Stimulated activated naive B cell treated with anti-CD40 and anti-IgM and Interleukin-4, amounts not matched to agents 10 μg/mL and 1 μg/mL and 100 μg/mL, for 72 hours (primary cell): Measurements from ENCODE around the gene ASTL.

Experiments used
- ATAC-seq, 2 donors: fragments of 150-1000 bp; cut with Tn5 transposase; replicated peaks; 2 replicates each; pipeline ENCODE4 v1.10.0; 2021; ENCODE audit warnings: moderate library complexity in 1 of 2
- DNase-seq: peaks from one replicate; pipeline ENCODE4 v3.0.0; 2021
- H3K27ac Mint-ChIP-seq: one replicate; pipeline ENCODE4 v1.8.0; 2022; ENCODE audit warnings: mild to moderate bottlenecking, mixed read lengths
- H3K27me3 Mint-ChIP-seq, 2 donors: one replicate each; pipeline ENCODE4 v1.8.0; 2022; ENCODE audit warnings: mixed read lengths in 2 of 2
- H3K36me3 Mint-ChIP-seq, 2 donors: one replicate each; pipeline ENCODE4 v1.8.0; 2022; ENCODE audit warnings: mixed read lengths in 2 of 2, mild to moderate bottlenecking in 1 of 2
- H3K4me1 Mint-ChIP-seq, 2 donors: one replicate each; pipeline ENCODE4 v1.8.0; 2022; ENCODE audit warnings: mixed read lengths in 2 of 2, mild to moderate bottlenecking in 1 of 2
- H3K4me3 Mint-ChIP-seq, 2 donors: one replicate each; pipeline ENCODE4 v1.8.0; 2022; ENCODE audit warnings: mild to moderate bottlenecking in 2 of 2, mixed read lengths in 2 of 2, moderate library complexity in 1 of 2
- H3K9me3 Mint-ChIP-seq, 2 donors: one replicate each; pipeline ENCODE4 v1.8.0; 2022; ENCODE audit warnings: mixed read lengths in 2 of 2, mild to moderate bottlenecking in 1 of 2

The ASTL gene

DNA sequence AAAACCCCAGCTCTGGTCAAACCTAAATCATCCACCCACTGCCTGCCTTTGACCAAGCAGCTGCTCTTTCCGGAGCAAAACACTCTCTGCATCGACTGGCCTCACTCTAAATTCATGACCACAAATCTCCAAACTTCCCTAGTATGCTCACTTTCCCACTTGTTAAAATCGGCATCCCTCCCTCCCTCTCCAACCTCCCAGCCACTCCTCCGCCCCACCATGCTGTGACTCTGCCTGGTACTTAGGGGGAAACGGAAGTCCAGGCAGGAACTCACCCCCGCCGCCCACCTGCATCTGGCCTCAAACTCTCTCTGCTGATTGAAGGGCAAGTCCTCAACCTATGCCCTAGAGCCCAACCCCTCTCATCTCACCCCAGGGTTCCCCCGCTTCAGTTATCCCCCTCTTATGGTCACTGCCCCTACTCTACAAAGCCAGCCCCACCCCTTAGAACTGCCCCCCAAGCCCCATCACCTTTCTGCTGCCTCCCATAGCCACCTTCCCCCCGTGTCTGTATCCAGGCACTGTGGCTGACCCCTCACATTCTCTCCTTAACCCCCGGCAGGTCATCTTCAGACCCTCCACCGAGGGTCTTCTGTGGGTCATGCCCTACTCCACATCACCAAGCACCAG lies 18.1 kb downstream of the ASTL start:
- no peak overlapping the region for H3K4me3 Mint-ChIP-seq
- ATAC-seq (peak in 1 of 2 donors; percentile 25), DNase-seq (no peak)
- H3K27me3 Mint-ChIP-seq = peaks cover 42 to 58% of the 10 kb centered on the region in 2 donors
- H3K9me3 Mint-ChIP-seq = peaks cover 3% of the 10 kb centered on the region in 2 donors
- H3K27ac Mint-ChIP-seq = no peak overlapping the region
- H3K36me3 Mint-ChIP-seq = peaks cover 9 to 10% of the 10 kb centered on the region in 2 donors
- peaks cover 28 to 44% of the 10 kb centered on the region in 2 donors for H3K4me1 Mint-ChIP-seq

DNA sequence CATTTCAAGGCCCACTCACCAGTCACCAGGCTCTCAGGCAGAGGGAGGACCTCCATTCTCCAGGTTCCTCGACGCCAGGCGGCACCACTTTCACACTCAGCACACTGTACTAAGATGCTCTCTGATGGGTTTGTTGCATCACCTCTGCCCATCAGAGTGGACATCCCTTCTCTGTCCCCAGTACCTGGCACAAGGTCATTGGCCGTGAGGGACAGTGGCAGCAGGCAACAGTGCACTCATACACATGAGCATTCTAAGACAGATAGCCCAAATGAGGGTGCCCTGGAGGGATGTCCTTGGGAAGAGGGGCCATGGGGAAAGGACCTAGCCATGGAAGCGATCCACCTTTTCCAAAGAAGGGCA lies 18.9 kb downstream of the ASTL start:
- H3K4me3 Mint-ChIP-seq = no peak overlapping the region
- no peak for DNase-seq
- peaks cover 28 to 44% of the 10 kb centered on the region in 2 donors for H3K4me1 Mint-ChIP-seq
- H3K36me3 Mint-ChIP-seq = peaks cover 3 to 4% of the 10 kb centered on the region in 2 donors
- no peak overlapping the region for H3K27ac Mint-ChIP-seq
- peaks cover 38 to 60% of the 10 kb centered on the region in 2 donors for H3K27me3 Mint-ChIP-seq
- H3K9me3 Mint-ChIP-seq = peaks cover 3% of the 10 kb centered on the region in 2 donors
- ATAC-seq = no peak

DNA sequence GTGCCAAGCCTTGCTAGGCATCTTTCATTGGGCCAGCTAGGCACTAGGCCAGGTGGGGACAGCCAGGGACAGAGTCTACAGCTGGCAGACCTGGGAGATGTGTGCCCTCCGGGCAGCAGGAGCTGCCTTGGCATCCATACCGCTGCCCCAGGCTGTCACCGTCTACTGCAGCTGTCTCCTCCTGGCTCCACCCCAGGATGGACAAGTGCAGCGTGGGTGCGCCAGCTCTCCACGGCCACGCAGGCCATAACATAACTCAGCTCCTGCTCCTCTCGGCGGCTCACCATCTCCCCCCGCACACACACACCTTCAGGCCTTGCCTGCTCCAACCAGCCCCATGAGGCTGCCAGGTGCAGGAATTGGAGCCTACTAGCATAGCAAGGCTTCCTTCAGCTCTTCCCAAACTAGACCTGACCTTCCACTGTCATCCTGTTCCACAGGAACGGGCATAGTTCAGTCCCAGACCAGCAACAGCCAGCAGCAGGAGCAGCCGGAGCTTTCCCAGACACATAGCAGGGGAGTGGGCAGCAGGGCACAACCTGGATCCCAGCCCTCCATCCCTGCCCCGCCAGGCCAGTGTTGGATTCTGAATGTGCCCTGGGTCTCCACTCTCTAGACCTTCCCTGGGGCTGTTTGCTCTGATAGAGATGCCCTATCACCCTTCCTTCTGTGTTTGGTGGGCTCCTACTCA lies 19.5 kb downstream of the ASTL start:
- ATAC-seq (no peak), DNase-seq (no peak)
- Mint-ChIP-seq H3K9me3 (peaks cover 3% of the 10 kb centered on the region in 2 donors), H3K4me3 (no peak overlapping the region), H3K36me3 (peaks cover 3 to 4% of the 10 kb centered on the region in 2 donors), H3K27me3 (peaks cover 38 to 60% of the 10 kb centered on the region in 2 donors), H3K27ac (no peak overlapping the region), H3K4me1 (peaks cover 28 to 44% of the 10 kb centered on the region in 2 donors)

DNA sequence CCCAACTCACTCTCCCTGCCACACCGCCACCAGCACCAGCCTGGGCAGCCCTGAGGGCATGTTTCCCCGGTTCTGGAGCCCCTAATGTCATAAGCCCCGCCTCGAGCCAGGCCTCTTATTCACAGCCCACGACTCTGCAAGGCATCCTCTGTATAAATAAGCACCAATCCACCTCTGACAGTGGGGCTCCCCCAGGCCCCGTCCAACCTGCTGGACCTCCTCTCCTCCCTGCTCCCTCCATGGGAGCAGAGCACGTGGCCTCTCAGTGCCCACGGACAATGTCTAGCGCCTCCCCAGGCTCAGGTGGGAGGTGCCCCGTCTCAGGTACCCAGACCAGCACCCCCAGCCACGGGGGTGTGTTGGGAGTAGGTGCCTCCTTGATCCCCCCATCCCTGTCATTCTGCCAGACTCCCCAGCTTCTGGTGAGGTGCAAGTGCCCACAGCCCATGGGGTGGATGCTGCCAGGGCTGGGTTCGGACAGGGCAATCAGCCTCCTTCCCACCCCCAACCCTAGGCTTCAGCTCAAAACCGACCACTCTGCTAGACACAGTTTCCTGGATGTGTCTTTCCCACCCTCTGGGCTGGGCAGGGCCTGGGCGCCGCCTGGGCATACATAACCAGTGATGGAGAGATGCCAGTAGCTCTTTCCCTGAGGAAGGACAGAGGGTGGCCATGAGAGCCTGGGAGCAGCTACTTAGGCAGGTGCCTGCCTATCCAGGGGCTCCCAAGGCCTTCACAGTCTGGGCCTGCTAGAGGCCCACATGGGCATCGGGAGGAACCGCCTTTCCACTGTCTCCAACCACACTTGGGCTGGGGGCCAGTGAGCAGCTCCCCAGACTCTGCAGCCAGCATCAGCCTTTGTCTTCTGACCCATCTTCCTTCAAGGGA lies 20.4 kb downstream of the ASTL start:
- Mint-ChIP-seq H3K4me1 (peaks cover 28 to 44% of the 10 kb centered on the region in 2 donors), H3K27me3 (peaks cover 38 to 60% of the 10 kb centered on the region in 2 donors), H3K36me3 (peaks cover 3 to 4% of the 10 kb centered on the region in 2 donors), H3K4me3 (peak overlapping the region; percentile 75 to 79), H3K27ac (no peak overlapping the region), H3K9me3 (peaks cover 3% of the 10 kb centered on the region in 2 donors)
- ATAC-seq = no peak
- DNase-seq = no peak

DNA sequence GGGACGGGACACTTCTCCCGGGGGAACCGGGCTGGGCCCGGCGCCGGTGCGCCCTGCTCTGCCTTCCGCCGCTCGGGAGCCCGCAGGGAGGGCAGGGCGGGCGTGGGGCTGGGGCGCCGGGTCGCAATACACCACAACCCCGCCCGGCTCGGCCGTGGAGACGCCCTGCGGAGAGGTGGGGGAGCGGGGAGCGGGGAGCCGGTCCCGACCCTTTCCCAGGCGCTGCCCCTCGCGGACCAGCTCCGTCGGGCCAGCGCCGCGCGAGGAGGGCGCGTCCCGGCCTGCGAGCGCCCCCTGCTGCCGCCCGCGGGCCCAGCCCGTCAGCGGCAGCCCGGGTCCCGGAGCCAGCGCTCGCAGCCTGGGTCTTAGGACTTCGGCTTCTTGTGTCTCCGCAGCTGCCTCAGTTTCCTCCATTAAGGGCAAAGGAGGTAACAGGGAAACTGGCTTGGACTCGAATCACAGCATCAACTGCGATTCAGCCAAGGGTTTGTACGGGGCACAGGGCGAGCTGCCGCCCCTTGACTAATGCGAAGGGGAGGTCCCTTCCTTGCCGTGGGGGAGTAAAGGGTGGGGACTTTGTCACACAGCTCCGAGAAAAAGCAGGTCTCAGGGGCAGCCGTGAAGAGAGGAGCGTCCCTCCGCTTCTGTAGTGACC lies 21.3 kb downstream of the ASTL start:
- DNase-seq (peak; percentile 55), ATAC-seq (peak; percentile 88)
- Mint-ChIP-seq H3K27ac (no peak overlapping the region), H3K4me3 (peak overlapping the region; percentile 75 to 79), H3K27me3 (peaks cover 38 to 60% of the 10 kb centered on the region in 2 donors), H3K36me3 (peaks cover 3 to 4% of the 10 kb centered on the region in 2 donors), H3K9me3 (peaks cover 3% of the 10 kb centered on the region in 2 donors), H3K4me1 (peaks cover 28 to 44% of the 10 kb centered on the region in 2 donors)

DNA sequence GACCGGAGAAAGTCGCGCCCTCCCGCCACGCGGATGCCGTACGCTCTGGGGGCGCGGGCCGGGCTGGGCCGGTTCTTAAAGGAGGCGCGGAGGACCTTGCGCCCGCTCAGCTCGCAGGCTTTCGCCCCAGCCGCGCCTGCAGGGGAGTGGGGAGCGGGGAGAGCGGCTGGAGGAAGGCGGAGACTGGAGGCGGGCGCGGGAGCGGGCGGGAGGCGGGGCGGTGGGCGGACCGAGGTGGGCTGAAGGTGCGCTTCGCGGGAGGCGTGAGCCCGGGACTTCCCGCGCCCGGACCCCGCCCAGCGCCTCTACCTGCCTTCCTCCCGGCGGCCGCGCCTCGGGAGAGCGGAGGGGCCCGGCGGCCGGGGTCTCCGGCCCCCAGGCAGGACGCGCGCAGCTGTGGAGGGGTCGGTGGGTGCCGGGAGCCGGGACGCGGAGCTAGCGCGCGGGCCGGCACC lies 21.9 kb downstream of the ASTL start, which contains the start of gene ADRA2B:
Gene ADRA2B (minus strand): TSS at position 148 of the 455 bp plus-strand sequence. CDS start 422 bp downstream, outside the sequence.
- peak; percentile 59 to 64 for ATAC-seq
- Mint-ChIP-seq H3K4me3 (peak within 1 kb of the TSS; percentile 85 to 89), H3K4me1 (peaks cover 26 to 43% of the 10 kb centered on the region in 2 donors)

DNA sequence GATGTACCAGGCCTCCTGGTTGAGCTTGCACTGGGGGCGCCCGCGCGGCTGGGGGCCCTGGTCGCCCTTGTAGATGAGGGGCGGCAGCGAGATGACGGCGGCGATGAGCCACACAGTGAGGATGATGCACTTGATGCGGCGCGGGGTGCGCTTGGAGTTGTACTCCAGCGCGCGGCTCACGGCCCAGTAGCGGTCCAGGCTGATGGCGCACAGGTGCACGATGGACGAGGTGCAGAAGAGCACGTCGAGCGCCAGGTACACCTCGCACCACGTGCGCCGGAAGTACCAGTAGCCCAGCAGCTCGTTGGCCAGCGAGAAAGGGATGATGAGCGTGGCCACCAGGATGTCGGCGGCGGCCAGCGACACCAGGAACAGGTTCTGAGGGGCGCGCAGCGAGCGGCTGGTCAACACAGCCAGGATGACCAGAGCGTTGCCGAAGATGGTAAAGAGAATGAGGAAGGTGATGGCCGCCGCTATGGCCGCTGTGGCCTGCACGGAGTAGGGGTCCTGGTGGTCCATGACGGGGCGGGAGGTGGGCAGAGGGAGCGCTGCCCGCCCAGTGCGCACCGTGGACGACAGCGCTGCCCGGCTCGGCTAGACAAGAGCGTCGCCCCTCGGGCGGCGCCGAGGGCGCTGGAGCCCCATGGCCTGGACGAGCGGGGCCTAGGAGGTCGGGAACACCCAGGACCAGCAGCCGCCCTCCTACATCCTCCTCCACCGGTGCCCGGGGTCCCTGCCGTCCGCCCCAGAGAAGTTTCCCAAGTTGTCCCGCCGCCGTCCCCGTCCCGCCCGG lies 22.5 kb downstream of the ASTL start:
- Mint-ChIP-seq H3K9me3 (peaks cover 3% of the 10 kb centered on the region in 2 donors), H3K4me3 (peak overlapping the region; percentile 85 to 89), H3K4me1 (peaks cover 21 to 37% of the 10 kb centered on the region in 2 donors), H3K27me3 (peaks cover 26 to 49% of the 10 kb centered on the region in 2 donors), H3K27ac (peak overlapping the region; percentile 9), H3K36me3 (peaks cover 3 to 4% of the 10 kb centered on the region in 2 donors)
- ATAC-seq (peak in 1 of 2 donors; percentile 3), DNase-seq (no peak)

More for the DNA sequence above, 21.9 kb downstream of the ASTL start, which contains the start of gene ADRA2B:
- Mint-ChIP-seq H3K27ac (peak within 1 kb of the TSS; percentile 9), H3K27me3 (peaks cover 32 to 55% of the 10 kb centered on the region in 2 donors), H3K36me3 (peaks cover 3 to 4% of the 10 kb centered on the region in 2 donors), H3K9me3 (peaks cover 3% of the 10 kb centered on the region in 2 donors)
- no peak for DNase-seq

DNA sequence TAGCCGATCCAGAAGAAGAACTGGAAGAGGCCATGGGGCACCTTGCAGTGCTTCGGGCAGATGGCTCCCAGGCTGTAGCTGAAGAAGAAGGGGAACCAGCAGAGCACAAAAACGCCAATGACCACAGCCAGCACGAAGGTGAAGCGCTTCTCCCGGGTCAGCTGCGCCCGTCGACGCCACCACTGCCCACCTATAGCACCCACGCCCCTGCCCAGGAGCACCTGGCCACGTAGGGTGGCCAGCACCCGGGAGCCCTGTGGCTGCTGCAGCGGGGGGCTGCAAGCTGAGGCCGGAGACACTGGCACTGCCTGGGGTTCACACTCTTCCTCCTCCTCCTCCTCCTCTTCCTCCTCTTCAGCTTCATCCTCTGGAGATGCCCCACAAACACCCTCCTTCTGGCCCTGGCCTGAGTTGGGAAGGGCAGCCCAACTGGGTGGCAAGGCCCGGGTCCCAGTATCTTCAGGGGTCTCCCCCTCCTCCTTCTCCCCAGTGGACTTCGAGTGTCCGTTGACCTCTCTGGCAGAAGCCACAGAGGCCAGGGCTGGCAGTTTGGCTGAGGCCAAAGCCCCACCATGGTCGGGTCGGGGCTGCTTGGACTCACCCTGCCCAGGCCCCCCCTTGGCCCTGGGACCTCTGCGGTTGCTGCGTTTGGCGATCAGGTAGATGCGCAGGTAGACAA lies 23.3 kb downstream of the ASTL start:
- no peak overlapping the region for H3K27ac Mint-ChIP-seq
- no peak for DNase-seq
- H3K27me3 Mint-ChIP-seq = peaks cover 20 to 41% of the 10 kb centered on the region in 2 donors
- peak overlapping the region in 1 of 2 donors; percentile 85 for H3K4me3 Mint-ChIP-seq
- peaks cover 3 to 4% of the 10 kb centered on the region in 2 donors for H3K36me3 Mint-ChIP-seq
- H3K4me1 Mint-ChIP-seq = peaks cover 15 to 29% of the 10 kb centered on the region in 2 donors
- peaks cover 3% of the 10 kb centered on the region in 2 donors for H3K9me3 Mint-ChIP-seq
- no peak for ATAC-seq

DNA sequence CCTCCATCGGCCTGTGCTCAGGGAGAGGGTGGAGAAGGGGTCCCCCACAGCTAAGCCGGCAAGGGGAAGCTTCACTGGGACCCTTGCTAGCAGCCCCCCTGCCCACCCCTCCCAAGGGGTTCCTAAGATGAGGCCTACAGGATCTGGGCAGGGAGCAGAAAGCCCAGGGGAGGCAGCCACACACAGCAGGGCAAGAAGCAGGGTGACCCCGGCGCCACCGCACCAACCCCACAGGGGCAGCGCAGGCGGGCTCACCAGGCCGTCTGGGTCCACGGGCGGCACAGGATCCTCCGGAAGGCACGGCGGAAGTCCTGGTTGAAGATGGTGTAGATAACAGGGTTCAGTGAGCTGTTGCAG lies 23.8 kb downstream of the ASTL start:
- Mint-ChIP-seq H3K9me3 (peaks cover 3% of the 10 kb centered on the region in 2 donors), H3K27me3 (peaks cover 17 to 35% of the 10 kb centered on the region in 2 donors), H3K4me3 (no peak overlapping the region), H3K36me3 (peaks cover 3 to 4% of the 10 kb centered on the region in 2 donors), H3K27ac (no peak overlapping the region), H3K4me1 (peaks cover 11 to 25% of the 10 kb centered on the region in 2 donors)
- no peak for ATAC-seq
- no peak for DNase-seq

DNA sequence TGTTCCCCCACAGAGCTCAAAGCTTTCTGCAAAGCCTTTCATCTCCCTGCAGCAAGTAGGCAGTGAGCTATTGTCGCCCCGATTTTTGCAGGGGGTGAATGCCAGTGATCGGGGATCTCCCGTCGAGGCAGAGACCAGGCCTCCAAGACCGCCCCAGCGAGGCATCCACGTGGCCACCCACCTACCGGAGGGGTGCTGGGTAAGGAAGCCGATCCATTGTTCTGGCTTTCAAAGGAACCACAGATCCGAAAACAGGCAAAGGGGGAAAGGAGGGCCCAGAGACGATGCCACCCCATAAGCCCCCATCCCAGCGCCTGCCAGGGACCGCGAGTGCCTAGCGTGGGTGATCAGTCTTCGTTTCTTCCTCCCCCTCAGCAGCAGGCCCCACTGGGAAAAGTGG lies 24.4 kb downstream of the ASTL start:
- peaks cover 3% of the 10 kb centered on the region in 2 donors for H3K9me3 Mint-ChIP-seq
- peaks cover 13 to 30% of the 10 kb centered on the region in 2 donors for H3K27me3 Mint-ChIP-seq
- H3K4me1 Mint-ChIP-seq = peaks cover 9 to 25% of the 10 kb centered on the region in 2 donors
- H3K36me3 Mint-ChIP-seq = peaks cover 3 to 4% of the 10 kb centered on the region in 2 donors
- DNase-seq = no peak
- no peak overlapping the region for H3K27ac Mint-ChIP-seq
- ATAC-seq = no peak
- H3K4me3 Mint-ChIP-seq = no peak overlapping the region

DNA sequence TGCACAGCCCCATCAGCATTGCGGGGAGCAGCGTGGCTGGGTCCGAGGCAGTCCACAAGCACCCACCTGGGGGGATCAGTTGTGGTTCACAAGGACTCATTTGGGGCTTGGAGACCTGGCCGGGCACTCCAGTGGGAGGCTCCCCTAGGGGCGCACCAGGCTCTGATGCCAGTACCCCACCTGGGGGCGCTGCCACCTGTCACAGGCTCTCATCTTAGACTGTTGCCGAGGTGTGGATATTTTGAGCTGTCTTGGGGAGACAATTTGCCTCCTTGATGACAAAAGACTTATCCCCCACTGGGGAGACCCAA lies 25.0 kb downstream of the ASTL start:
- no peak overlapping the region for H3K27ac Mint-ChIP-seq
- H3K36me3 Mint-ChIP-seq = peaks cover 3 to 4% of the 10 kb centered on the region in 2 donors
- DNase-seq (no peak), ATAC-seq (no peak)
- peaks cover 9 to 24% of the 10 kb centered on the region in 2 donors for H3K4me1 Mint-ChIP-seq
- peaks cover 19 to 25% of the 10 kb centered on the region in 2 donors for H3K27me3 Mint-ChIP-seq
- peaks cover 3% of the 10 kb centered on the region in 2 donors for H3K9me3 Mint-ChIP-seq
- no peak overlapping the region for H3K4me3 Mint-ChIP-seq

DNA sequence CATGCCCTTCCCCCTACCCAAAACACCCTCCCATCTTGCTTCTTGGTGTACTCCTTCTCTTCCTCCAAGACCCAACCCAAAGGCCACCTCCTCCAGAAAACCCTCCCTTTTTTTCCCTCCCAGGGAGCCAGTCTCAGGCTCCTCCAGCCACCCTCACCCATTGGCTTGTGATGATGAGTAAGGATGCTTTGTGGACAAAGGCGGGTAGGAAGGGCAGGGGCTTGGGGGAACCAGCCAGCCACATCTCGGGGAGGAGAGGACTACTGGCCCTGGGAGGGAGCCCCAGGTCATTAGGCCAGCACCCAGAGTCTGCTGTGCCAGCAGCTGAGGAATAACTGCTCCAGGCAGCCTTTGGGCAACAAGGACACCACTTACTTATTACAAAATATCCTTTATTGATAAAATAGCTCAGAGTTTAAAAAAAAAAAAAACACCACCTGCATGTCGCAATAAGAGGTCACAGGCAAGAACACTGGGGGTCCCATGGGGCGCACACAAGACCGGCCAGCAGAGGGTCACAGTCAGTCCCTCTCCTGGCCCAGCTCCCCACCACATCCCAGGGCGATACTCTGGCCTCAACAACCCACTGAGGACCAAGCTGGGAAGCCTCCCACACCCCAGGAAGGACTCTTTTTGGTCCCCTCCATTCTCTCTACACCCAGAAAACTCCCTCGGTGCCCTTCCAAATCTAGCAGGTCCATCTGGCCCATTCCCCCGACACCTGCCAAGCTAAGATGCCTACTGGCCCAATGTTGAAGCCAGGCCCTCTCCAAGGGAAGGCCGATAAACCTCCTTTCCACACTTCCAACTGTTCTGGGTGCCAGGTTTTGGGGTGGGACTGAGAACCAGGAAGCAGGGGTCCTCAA lies 25.6 kb downstream of the ASTL start:
- Mint-ChIP-seq H3K27me3 (peaks cover 19% of the 10 kb centered on the region in 2 donors), H3K4me1 (peaks cover 9 to 21% of the 10 kb centered on the region in 2 donors), H3K36me3 (peaks cover 3 to 4% of the 10 kb centered on the region in 2 donors), H3K9me3 (peaks cover 3% of the 10 kb centered on the region in 2 donors), H3K27ac (no peak overlapping the region), H3K4me3 (no peak overlapping the region)
- no peak for DNase-seq
- ATAC-seq = no peak
